ENCODE results near the gene ZC3H7A. TPM values are rescaled to one million over a fixed set of nuclear protein-coding genes. Genes with fewer than 3 reads are reported as not detected.
"Not testable (repeated sequence)": the region's sequence is repeated elsewhere in the genome, so short reads cannot be mapped to it uniquely, and the experiment has no call there.

ZC3H7A gene
- total and polyA plus RNA-seq, 2 of the 8 experiments (the other 6 are each of a cell fraction or from before 2014, with no cell fraction given), result 32.0 to 55.9 TPM

- not testable (repeated sequence) for H3K4me1 ChIP-seq (replicated peaks in 1 of 4; ENCODE audit: control insufficient read depth in 3 of 4, insufficient read depth in 4 of 4, low read length in 3 of 4); H3K18ac ChIP-seq (ENCODE audit: extremely low read depth, low read length); H4K5ac ChIP-seq (ENCODE audit: insufficient read length, low read depth, low read length); H4K8ac ChIP-seq (ENCODE audit: extremely low read depth, insufficient read depth, low read length); H4K20me1 ChIP-seq (replicated peaks in 1 of 2; ENCODE audit: control insufficient read depth in 1 of 2, insufficient read depth in 2 of 2, low read length in 2 of 2); H3K56ac ChIP-seq (replicated peaks; ENCODE audit: insufficient read length, low read depth, low read length); H3K36me3 ChIP-seq (ENCODE audit: control insufficient read depth in 2 of 4, insufficient read depth in 4 of 4, low read length in 3 of 4); DNase-seq (ENCODE audit: low read depth in 1 of 2, low spot score in 2 of 2); FAIRE-seq; H2AK5ac ChIP-seq (ENCODE audit: low read depth, low read length); H3K23ac ChIP-seq (ENCODE audit: insufficient read length); H2BK15ac ChIP-seq (ENCODE audit: low read length); H3K9ac ChIP-seq (replicated peaks in 1 of 4; ENCODE audit: extremely low read depth in 1 of 4, low read depth in 3 of 4, low read length in 3 of 4); H3K4ac ChIP-seq (replicated peaks; ENCODE audit: insufficient read length, low read depth, low read length); H2AFZ ChIP-seq (ENCODE audit: low read length); H2BK5ac ChIP-seq (ENCODE audit: low read depth, low read length); H3K27ac ChIP-seq (ENCODE audit: low read depth, low read length); H3K27me3 ChIP-seq (replicated peaks in 1 of 4; ENCODE audit: control insufficient read depth in 3 of 4, extremely low read depth in 1 of 4, insufficient read depth in 3 of 4, low read length in 3 of 4); H2BK20ac ChIP-seq (ENCODE audit: low read length); H2BK12ac ChIP-seq (ENCODE audit: low read depth, low read length); H2BK120ac ChIP-seq (replicated peaks; ENCODE audit: low read depth, low read length); H3K9me3 ChIP-seq (ENCODE audit: insufficient read depth in 2 of 2, low read depth in 1 of 2, low read length in 1 of 2); H3K4me3 ChIP-seq (ENCODE audit: extremely low read depth in 1 of 4, insufficient read depth in 2 of 4, low read depth in 3 of 4, low read length in 4 of 4); H3K4me2 ChIP-seq (ENCODE audit: insufficient read depth in 1 of 2, low read depth in 2 of 2, low read length in 2 of 2); H3K23me2 ChIP-seq (ENCODE audit: low read depth, low read length); H3K14ac ChIP-seq (ENCODE audit: insufficient read length); H4K91ac ChIP-seq (replicated peaks; ENCODE audit: insufficient read length, low read length)
- 94% methylated on average over 13 of the region's 13 CpGs; no CpG with 5 or more reads in 1 of the 2 experiments for WGBS, 2 experiments (ENCODE audit: extremely low coverage in 1 of 2, insufficient coverage in 1 of 2, insufficient read length in 1 of 2, insufficient replicate concordance in 2 of 2, low coverage in 1 of 2, low lambda C conversion rate in 2 of 2, missing lambda C conversion rate in 1 of 2)
- Histone ChIP-seq H3K79me1 (ENCODE audit: low read depth, low read length) (peaks cover 12% of the 10 kb centered on the region; the same call in 1 of the 2 replicates), H3K79me2 (ENCODE audit: control insufficient read depth in 1 of 2, insufficient read depth in 2 of 2, low read length in 2 of 2) (peaks cover 0 to 64% of the 10 kb centered on the region in 2 experiments; a peak in 2 of 4 replicates)
- CTCF ChIA-PET (ENCODE audit: partially characterized antibody), result interaction anchor here (0.7 to 1.3 kb wide), 3 partner anchors 70 to 315 kb away, joined by 3 to 4 read pairs (median 4); no protein-coding TSS in a partner anchor
- POLR2A ChIA-PET (ENCODE audit: partially characterized antibody), result interaction anchor here (1.0 kb wide), 1 partner anchor 34 kb away, joined by 3 read pairs; no protein-coding TSS in a partner anchor
Observed at GRCh38 chr16:11784980-11785599, 12.0 kb downstream of the ZC3H7A start.
